Panc1 (cell line): ENCODE results near the gene ADGRL3. TPM values are rescaled to one million over a fixed set of nuclear protein-coding genes. Genes with fewer than 3 reads are reported as not detected.

Source experiments
- ATAC-seq: fragments of 200-7000 bp; cut with Tn5 transposase; 2 replicates; pipeline ENCODE4 v1.9.1; 2020; ENCODE audit warnings: mild to moderate bottlenecking, moderate library complexity
- BruUV-seq: library from RNA; stranded (reverse); fragments of 400-500 nt; replicated peaks from 2 replicates; lab custom pipeline; 2021; lab: Mats Ljungman, UMichigan
- CTCF ChIA-PET: fragments of 300-600 bp; sonication (Branson Sonifier 250); formaldehyde crosslinking; loops from one replicate; lab custom pipeline; 2022; ENCODE audit warnings: antibody characterized with exemption; lab: Charles Lee
- POLR2A ChIA-PET: fragments of 300-600 bp; sonication (Branson Sonifier 250); formaldehyde crosslinking; loops from one replicate; lab custom pipeline; 2022; ENCODE audit warnings: antibody characterized with exemption; lab: Charles Lee
- DNase-seq: peaks from one replicate; pipeline ENCODE4 v3.0.0-alpha.2; 2010; ENCODE audit warnings: low read depth, low spot score
- H3K27ac ChIP-seq: 2 replicates; pipeline ENCODE4 v1.5.1; 2011; ENCODE audit warnings: mild to moderate bottlenecking, low read length, inconsistent platforms
- H3K27me3 ChIP-seq: fragments of 200-500 bp; sonication (Bioruptor generic); 2 replicates; pipeline ENCODE4 v1.6.0; 2014; ENCODE audit warnings: low read length, inconsistent platforms; ENCODE audit not compliant: control insufficient read depth, insufficient read depth
- H3K36me3 ChIP-seq: fragments of 200-500 bp; sonication (Bioruptor generic); 2 replicates; pipeline ENCODE4 v1.5.1; 2014; ENCODE audit warnings: inconsistent platforms, mild to moderate bottlenecking, low read length, moderate library complexity; ENCODE audit not compliant: control insufficient read depth, insufficient read depth
- H3K4me1 ChIP-seq: 2 replicates; pipeline ENCODE4 v1.5.1; 2011; ENCODE audit warnings: inconsistent platforms, mild to moderate bottlenecking, low read length, moderate library complexity; ENCODE audit not compliant: control insufficient read depth, insufficient read depth
- H3K4me3 ChIP-seq, 2 experiments: 2 replicates each; pipeline ENCODE4 v1.5.1; 2011 to 2012; ENCODE audit warnings: low read depth in 2 of 2, low read length in 2 of 2, mild to moderate bottlenecking in 2 of 2, inconsistent platforms in 1 of 2, moderate library complexity in 1 of 2
- H3K9me3 ChIP-seq: fragments of 200-500 bp; sonication (Bioruptor generic); 2 replicates; pipeline ENCODE4 v1.5.1; 2014; ENCODE audit warnings: low read depth, mild to moderate bottlenecking, inconsistent platforms, low read length, moderate library complexity; ENCODE audit not compliant: control insufficient read depth, insufficient read depth
- POLR2AphosphoS5 ChIP-seq: IDR thresholded peaks from 2 replicates; pipeline ENCODE4 v1.6.1; 2012; ENCODE audit warnings: mild to moderate bottlenecking, low read depth, low read length, moderate library complexity
- SIN3A ChIP-seq: IDR thresholded peaks from 2 replicates; pipeline ENCODE4 v1.6.1; 2012; ENCODE audit warnings: low read depth, mild to moderate bottlenecking, low read length, moderate library complexity, borderline replicate concordance; ENCODE audit not compliant: insufficient read depth
- TCF7L2 ChIP-seq: IDR thresholded peaks from 2 replicates; pipeline ENCODE4 v1.6.1; 2011; ENCODE audit warnings: mild to moderate bottlenecking, low read depth, low read length, inconsistent platforms
- in situ Hi-C: cut with HindIII; loops from 2 replicates; pipeline ENCODE4 v1.10.0; 2016; ENCODE audit warnings: low sequenced_read_pairs, low pct_unique_long_range_greater_than_20kb
- intact Hi-C: fragments of 100-400 bp; cut with micrococcal nuclease; formaldehyde crosslinking; loops from one replicate; pipeline ENCODE4 v1.10.0; 2022; ENCODE audit not compliant: unreplicated experiment
- total RNA-seq: library from RNA; stranded (reverse); gene quantifications from one replicate; pipeline ENCODE4 v1.2.1, GENCODE V29; 2021; ENCODE audit not compliant: unreplicated experiment
- TF ChIP-seq, protein P1 (sequence below), 2 experiments: IDR thresholded peaks; 2 replicates each; pipeline ENCODE4 v1.6.1; 2011 to 2012; ENCODE audit warnings: low read depth in 2 of 2, control low read depth in 1 of 2, low read length in 1 of 2, mild to moderate bottlenecking in 1 of 2, moderate library complexity in 1 of 2; ENCODE audit not compliant: insufficient read depth in 1 of 2
- TF ChIP-seq, protein P2 (sequence below): fragments of 450-650 bp; IDR thresholded peaks from 2 replicates; pipeline ENCODE4 v1.5.1; 2017; ENCODE audit warnings: mild to moderate bottlenecking

ADGRL3 gene
- total RNA-seq, 1 experiment from 2014 or later: 0.23 TPM

DNA sequence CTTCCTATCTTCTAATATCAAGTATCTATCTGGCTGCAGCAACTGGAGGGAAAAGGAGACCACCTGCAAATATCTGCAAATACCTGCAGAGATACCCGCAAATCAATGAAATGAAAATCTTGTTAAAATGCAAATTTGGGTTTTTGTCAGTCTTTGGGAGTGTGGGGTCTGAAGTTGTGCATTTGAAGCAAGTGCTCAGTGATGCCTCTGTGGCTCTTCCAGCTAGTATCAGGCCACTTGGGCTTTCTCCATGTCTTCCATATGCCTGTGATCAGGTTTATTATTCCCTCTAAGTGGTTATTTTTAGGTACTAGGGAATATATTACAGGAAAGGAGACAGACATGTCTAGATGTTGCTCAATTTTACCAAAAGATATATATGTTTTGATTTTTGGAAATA is 880.3 kb downstream of the ADGRL3 start:
- intact Hi-C loops: no loop called here
- no peak for ATAC-seq
- BruUV-seq: no TSS peak
- Histone ChIP-seq H3K4me3 (no peak overlapping the region), H3K9me3 (no peaks in the 10 kb centered on the region), H3K27me3 (no peaks in the 10 kb centered on the region), H3K4me1 (no peaks in the 10 kb centered on the region), H3K27ac (no peak overlapping the region), H3K36me3 (no peaks in the 10 kb centered on the region)
- TF ChIP-seq, protein P1, sequence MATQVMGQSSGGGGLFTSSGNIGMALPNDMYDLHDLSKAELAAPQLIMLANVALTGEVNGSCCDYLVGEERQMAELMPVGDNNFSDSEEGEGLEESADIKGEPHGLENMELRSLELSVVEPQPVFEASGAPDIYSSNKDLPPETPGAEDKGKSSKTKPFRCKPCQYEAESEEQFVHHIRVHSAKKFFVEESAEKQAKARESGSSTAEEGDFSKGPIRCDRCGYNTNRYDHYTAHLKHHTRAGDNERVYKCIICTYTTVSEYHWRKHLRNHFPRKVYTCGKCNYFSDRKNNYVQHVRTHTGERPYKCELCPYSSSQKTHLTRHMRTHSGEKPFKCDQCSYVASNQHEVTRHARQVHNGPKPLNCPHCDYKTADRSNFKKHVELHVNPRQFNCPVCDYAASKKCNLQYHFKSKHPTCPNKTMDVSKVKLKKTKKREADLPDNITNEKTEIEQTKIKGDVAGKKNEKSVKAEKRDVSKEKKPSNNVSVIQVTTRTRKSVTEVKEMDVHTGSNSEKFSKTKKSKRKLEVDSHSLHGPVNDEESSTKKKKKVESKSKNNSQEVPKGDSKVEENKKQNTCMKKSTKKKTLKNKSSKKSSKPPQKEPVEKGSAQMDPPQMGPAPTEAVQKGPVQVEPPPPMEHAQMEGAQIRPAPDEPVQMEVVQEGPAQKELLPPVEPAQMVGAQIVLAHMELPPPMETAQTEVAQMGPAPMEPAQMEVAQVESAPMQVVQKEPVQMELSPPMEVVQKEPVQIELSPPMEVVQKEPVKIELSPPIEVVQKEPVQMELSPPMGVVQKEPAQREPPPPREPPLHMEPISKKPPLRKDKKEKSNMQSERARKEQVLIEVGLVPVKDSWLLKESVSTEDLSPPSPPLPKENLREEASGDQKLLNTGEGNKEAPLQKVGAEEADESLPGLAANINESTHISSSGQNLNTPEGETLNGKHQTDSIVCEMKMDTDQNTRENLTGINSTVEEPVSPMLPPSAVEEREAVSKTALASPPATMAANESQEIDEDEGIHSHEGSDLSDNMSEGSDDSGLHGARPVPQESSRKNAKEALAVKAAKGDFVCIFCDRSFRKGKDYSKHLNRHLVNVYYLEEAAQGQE (IDR thresholded peaks at IDR 0.05; ENCODE audit: insufficient read depth in 1 of 2, low read depth in 2 of 2, low read length in 1 of 2): no peak
- TF ChIP-seq, protein P2, sequence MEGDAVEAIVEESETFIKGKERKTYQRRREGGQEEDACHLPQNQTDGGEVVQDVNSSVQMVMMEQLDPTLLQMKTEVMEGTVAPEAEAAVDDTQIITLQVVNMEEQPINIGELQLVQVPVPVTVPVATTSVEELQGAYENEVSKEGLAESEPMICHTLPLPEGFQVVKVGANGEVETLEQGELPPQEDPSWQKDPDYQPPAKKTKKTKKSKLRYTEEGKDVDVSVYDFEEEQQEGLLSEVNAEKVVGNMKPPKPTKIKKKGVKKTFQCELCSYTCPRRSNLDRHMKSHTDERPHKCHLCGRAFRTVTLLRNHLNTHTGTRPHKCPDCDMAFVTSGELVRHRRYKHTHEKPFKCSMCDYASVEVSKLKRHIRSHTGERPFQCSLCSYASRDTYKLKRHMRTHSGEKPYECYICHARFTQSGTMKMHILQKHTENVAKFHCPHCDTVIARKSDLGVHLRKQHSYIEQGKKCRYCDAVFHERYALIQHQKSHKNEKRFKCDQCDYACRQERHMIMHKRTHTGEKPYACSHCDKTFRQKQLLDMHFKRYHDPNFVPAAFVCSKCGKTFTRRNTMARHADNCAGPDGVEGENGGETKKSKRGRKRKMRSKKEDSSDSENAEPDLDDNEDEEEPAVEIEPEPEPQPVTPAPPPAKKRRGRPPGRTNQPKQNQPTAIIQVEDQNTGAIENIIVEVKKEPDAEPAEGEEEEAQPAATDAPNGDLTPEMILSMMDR: no peak
- TF ChIP-seq TCF7L2 (no peak), SIN3A (no peak), POLR2AphosphoS5 (no peak)
- ChIA-PET POLR2A (no interaction called here), CTCF (no interaction called here)
- in situ Hi-C loops: no loop called here
- DNase-seq: no peak

DNA sequence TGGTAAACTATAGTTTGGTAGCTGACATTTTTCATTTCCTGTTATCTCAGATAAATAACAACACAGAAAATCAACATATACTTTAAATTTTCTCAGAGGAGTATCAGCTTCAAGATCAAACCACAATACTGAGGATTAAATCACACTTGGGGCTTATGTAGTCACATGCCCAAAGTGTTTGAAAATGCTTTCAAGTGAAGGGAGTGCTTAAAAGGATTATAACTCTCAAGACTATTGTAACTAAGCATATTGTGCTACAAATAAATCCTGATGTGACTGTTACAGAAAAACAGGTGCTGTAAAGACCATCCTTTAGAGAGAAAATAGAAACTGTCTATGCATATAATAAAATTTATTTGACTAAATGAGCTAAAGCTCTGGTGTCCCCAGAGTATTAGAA is 887.6 kb downstream of the ADGRL3 start:
- TF ChIP-seq POLR2AphosphoS5: no peak
- TF ChIP-seq TCF7L2: no peak
- TF ChIP-seq SIN3A: no peak
- TF ChIP-seq, protein P1 (IDR thresholded peaks at IDR 0.05; ENCODE audit: insufficient read depth in 1 of 2, low read depth in 2 of 2, low read length in 1 of 2): no peak
- TF ChIP-seq, protein P2: no peak
- no peaks in the 10 kb centered on the region for H3K4me1 ChIP-seq
- no peaks in the 10 kb centered on the region for H3K9me3 ChIP-seq
- no peaks in the 10 kb centered on the region for H3K27me3 ChIP-seq
- no peak for ATAC-seq
- no peak overlapping the region for H3K4me3 ChIP-seq
- in situ Hi-C loops: no loop called here
- no peak overlapping the region for H3K27ac ChIP-seq
- intact Hi-C loops: no loop called here
- DNase-seq: no peak
- H3K36me3 ChIP-seq: no peaks in the 10 kb centered on the region
- ChIA-PET POLR2A (no interaction called here), CTCF (no interaction called here)
- BruUV-seq: no TSS peak
